ENCODE measurements around the gene ANKFN1. TPM values are rescaled to one million over a fixed set of nuclear protein-coding genes. Genes with fewer than 3 reads are reported as not detected.

The ANKFN1 gene
- total and polyA plus RNA-seq, 10 of the 15 experiments (the other 5 are each of a cell fraction or from before 2014, with no cell fraction given): 0.19 TPM; not detected in 9

- ATAC-seq: no peak
- no TSS peak for BruUV-seq (replicated peaks)
Measured at GRCh38 chr17:56176091-56176490, 22.8 kb downstream of the ANKFN1 start.

More at GRCh38 chr17:56176091-56176490, 22.8 kb downstream of the ANKFN1 start:
- in situ Hi-C loops (cut with MboI) (no loop called here), intact Hi-C loops (cut with micrococcal nuclease; ENCODE audit: unreplicated experiment) (no loop called here)
- Histone ChIP-seq H3K4me3 (no peak overlapping the region), H3K27me3 (replicated peaks in 1 of 2; ENCODE audit: control insufficient read depth in 2 of 2, insufficient read depth in 2 of 2, low read length in 1 of 2) (no peaks in the 10 kb centered on the region), H3K9ac (ENCODE audit: control insufficient read depth, insufficient read depth, low read length) (no peak overlapping the region), H2AFZ (ENCODE audit: control insufficient read depth, low read depth, low read length) (no peak overlapping the region), H3K36me3 (ENCODE audit: control insufficient read depth in 2 of 2, insufficient read depth in 2 of 2, low read length in 1 of 2) (no peaks in the 10 kb centered on the region), H3K27ac (ENCODE audit: control insufficient read depth, insufficient read depth) (no peak overlapping the region), H3K79me2 (ENCODE audit: control insufficient read depth, insufficient read depth, low read length) (no peaks in the 10 kb centered on the region), H4K20me1 (ENCODE audit: control insufficient read depth, insufficient read depth) (no peaks in the 10 kb centered on the region), H3K9me3 (replicated peaks; ENCODE audit: control insufficient read depth, insufficient read depth, low read length) (no peaks in the 10 kb centered on the region), H3K4me1 (ENCODE audit: control insufficient read depth, insufficient read depth, low read length) (no peaks in the 10 kb centered on the region), H3K4me2 (ENCODE audit: control insufficient read depth, insufficient read depth) (no peak overlapping the region)
- no peak for TF ChIP-seq MYB (IDR thresholded peaks at IDR 0.05; ENCODE audit: borderline replicate concordance, low read depth, low read length)
- no peak for TF ChIP-seq RFX5 (IDR thresholded peaks at IDR 0.05; ENCODE audit: low read depth, low read length)
- TF ChIP-seq TCF3 (IDR thresholded peaks at IDR 0.05; ENCODE audit: borderline replicate concordance, insufficient read depth, low read depth, low read length): no peak
- TF ChIP-seq POU2F2 (IDR thresholded peaks at IDR 0.05; ENCODE audit: borderline replicate concordance, low read depth, low read length): no peak
- TF ChIP-seq ZNF622 (IDR thresholded peaks at IDR 0.05): no peak
- TF ChIP-seq MTA3 (IDR thresholded peaks at IDR 0.05; ENCODE audit: borderline replicate concordance, low read length): no peak
- no peak for TF ChIP-seq ELK1 (IDR thresholded peaks at IDR 0.05; ENCODE audit: low read depth, low read length)
- TF ChIP-seq ZBED1 (IDR thresholded peaks at IDR 0.05; ENCODE audit: borderline replicate concordance): no peak
- TF ChIP-seq, protein P1, sequence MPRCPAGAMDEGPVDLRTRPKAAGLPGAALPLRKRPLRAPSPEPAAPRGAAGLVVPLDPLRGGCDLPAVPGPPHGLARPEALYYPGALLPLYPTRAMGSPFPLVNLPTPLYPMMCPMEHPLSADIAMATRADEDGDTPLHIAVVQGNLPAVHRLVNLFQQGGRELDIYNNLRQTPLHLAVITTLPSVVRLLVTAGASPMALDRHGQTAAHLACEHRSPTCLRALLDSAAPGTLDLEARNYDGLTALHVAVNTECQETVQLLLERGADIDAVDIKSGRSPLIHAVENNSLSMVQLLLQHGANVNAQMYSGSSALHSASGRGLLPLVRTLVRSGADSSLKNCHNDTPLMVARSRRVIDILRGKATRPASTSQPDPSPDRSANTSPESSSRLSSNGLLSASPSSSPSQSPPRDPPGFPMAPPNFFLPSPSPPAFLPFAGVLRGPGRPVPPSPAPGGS (IDR thresholded peaks at IDR 0.05; ENCODE audit: borderline replicate concordance, insufficient read depth, low read depth, low read length, poor library complexity, severe bottlenecking): no peak
- TF ChIP-seq SPI1 (IDR thresholded peaks at IDR 0.05; ENCODE audit: borderline replicate concordance, insufficient read depth, low read depth, low read length): no peak
- no peak for TF ChIP-seq CHD2 (IDR thresholded peaks at IDR 0.05; ENCODE audit: borderline replicate concordance, low read depth, low read length)
- no peak for TF ChIP-seq SIX5 (IDR thresholded peaks at IDR 0.05; ENCODE audit: low read depth, low read length, severe bottlenecking)
- TF ChIP-seq USF1 (IDR thresholded peaks at IDR 0.05; ENCODE audit: borderline replicate concordance, extremely low read length, insufficient read depth, low read depth, low read length): no peak
- TF ChIP-seq, protein P2, sequence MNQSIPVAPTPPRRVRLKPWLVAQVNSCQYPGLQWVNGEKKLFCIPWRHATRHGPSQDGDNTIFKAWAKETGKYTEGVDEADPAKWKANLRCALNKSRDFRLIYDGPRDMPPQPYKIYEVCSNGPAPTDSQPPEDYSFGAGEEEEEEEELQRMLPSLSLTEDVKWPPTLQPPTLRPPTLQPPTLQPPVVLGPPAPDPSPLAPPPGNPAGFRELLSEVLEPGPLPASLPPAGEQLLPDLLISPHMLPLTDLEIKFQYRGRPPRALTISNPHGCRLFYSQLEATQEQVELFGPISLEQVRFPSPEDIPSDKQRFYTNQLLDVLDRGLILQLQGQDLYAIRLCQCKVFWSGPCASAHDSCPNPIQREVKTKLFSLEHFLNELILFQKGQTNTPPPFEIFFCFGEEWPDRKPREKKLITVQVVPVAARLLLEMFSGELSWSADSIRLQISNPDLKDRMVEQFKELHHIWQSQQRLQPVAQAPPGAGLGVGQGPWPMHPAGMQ (IDR thresholded peaks at IDR 0.05; ENCODE audit: borderline replicate concordance): no peak
- no peak for TF ChIP-seq JUND (IDR thresholded peaks at IDR 0.05; ENCODE audit: low read depth, low read length)
- TF ChIP-seq SRF (IDR thresholded peaks at IDR 0.05; ENCODE audit: low read depth in 2 of 2, low read length in 2 of 2): no peak
- no peak for TF ChIP-seq JUNB (IDR thresholded peaks at IDR 0.05)
- ChIA-PET RAD21 (ENCODE audit: unreplicated experiment) (no interaction called here), SMC1A (ENCODE audit: uncharacterized antibody, unreplicated experiment) (no interaction called here), POLR2A (no interaction called here), CTCF (no interaction called here)
- DNase-seq (ENCODE audit: low read depth, low spot score) (no peak), FAIRE-seq (no peak)
- WGBS (ENCODE audit: insufficient coverage, insufficient replicate concordance, low lambda C conversion rate, missing lambda C conversion rate): 14% methylated on average over 4 of the region's 4 CpGs
